ENCODE measurements around the gene KRTAP9-7.

GRCh38 chr17:41301916-41302901 is 26.7 kb downstream of the KRTAP9-7 start, which contains the start of gene KRTAP29-1:
- TF ChIP-seq TAF1 (IDR thresholded peaks at IDR 0.05; ENCODE audit: low read depth, low read length) (no peak), POLR2A (IDR thresholded peaks at IDR 0.05; ENCODE audit: low read depth, low read length) (no peak), POLR2AphosphoS5 (IDR thresholded peaks at IDR 0.05; ENCODE audit: low read depth, low read length) (no peak), PAX5 (IDR thresholded peaks at IDR 0.05; ENCODE audit: insufficient read depth, low read length, severe bottlenecking) (no peak), SPI1 (IDR thresholded peaks at IDR 0.05; ENCODE audit: low read depth, low read length) (no peak)

All from GM12891 (cell line).